SK-N-SH (cell line): ENCODE measurements around the gene MRPL55. TPM values are rescaled to one million over a fixed set of nuclear protein-coding genes. Genes with fewer than 3 reads are reported as not detected.

Experiments used
- CTCF ChIA-PET: fragments of 300-600, 350-600 bp; formaldehyde crosslinking; extraction: SDS; loops from one replicate; lab custom pipeline; 2021; lab: Yijun Ruan, JAX
- POLR2A ChIA-PET: fragments of 350-600 bp; sonication (Branson Sonifier 250); formaldehyde crosslinking; extraction: SDS; loops from one replicate; lab custom pipeline; 2020; ENCODE audit warnings: antibody characterized with exemption, inconsistent platforms; lab: Yijun Ruan, JAX
- DNase-seq: peaks from one replicate; pipeline ENCODE4 v3.0.0; 2012
- H2AFZ ChIP-seq: fragments of 200-600 bp; sonication (generic); 2 replicates; pipeline ENCODE4 v1.8.1; 2016; ENCODE audit warnings: antibody characterized with exemption, mild to moderate bottlenecking, low read depth
- H3F3A ChIP-seq: fragments of 200-600 bp; sonication (generic); replicated peaks from 2 replicates; pipeline ENCODE3; 2016; ENCODE audit warnings: antibody characterized with exemption, mild to moderate bottlenecking; ENCODE audit not compliant: insufficient read depth
- H3K27ac ChIP-seq, 2 experiments: fragments of 200-500 bp in 1 of 2; fragments of 200-600 bp in 1 of 2; sonication (Bioruptor generic) in 1 of 2; sonication (generic), shearing (Covaris generic) in 1 of 2; 2 replicates each; pipeline versions ENCODE4 v1.5.1 to v1.6.1; 2014 to 2016; ENCODE audit warnings: low read depth in 2 of 2, inconsistent platforms in 1 of 2, low read length in 1 of 2, mild to moderate bottlenecking in 1 of 2, mixed read lengths in 1 of 2
- H3K27me3 ChIP-seq: fragments of 200-600 bp; sonication (generic), shearing (Covaris generic); 2 replicates; pipeline ENCODE4 v1.6.1; 2016; ENCODE audit warnings: mixed run types; ENCODE audit not compliant: insufficient read depth
- H3K36me3 ChIP-seq, 2 experiments: fragments of 200-500 bp in 1 of 2; fragments of 200-600 bp in 1 of 2; sonication (Bioruptor generic) in 1 of 2; sonication (generic) in 1 of 2; replicated peaks in 1 of 2; 2 replicates each; pipeline versions ENCODE3 to v1.5.1; 2014 to 2016; ENCODE audit warnings: low read length in 1 of 2, mild to moderate bottlenecking in 1 of 2; ENCODE audit not compliant: insufficient read depth in 2 of 2, control insufficient read depth in 1 of 2
- H3K4me1 ChIP-seq, 2 experiments: fragments of 200-500 bp in 1 of 2; fragments of 200-600 bp in 1 of 2; sonication (Bioruptor generic) in 1 of 2; sonication (generic), shearing (Covaris generic) in 1 of 2; 2 replicates each; pipeline versions ENCODE4 v1.5.1 to v1.6.1; 2014 to 2016; ENCODE audit warnings: low read depth in 1 of 2, low read length in 1 of 2, mixed run types in 1 of 2; ENCODE audit not compliant: insufficient read depth in 2 of 2, control insufficient read depth in 1 of 2
- H3K4me2 ChIP-seq: fragments of 200-600 bp; sonication (generic), shearing (Covaris generic); 2 replicates; pipeline ENCODE4 v1.6.1; 2017; ENCODE audit warnings: mixed run types
- H3K4me3 ChIP-seq, 2 experiments: fragments of 200-500 bp in 1 of 2; fragments of 200-600 bp in 1 of 2; sonication (Bioruptor generic) in 1 of 2; sonication (generic), shearing (Covaris generic) in 1 of 2; 2 replicates each; pipeline versions ENCODE4 v1.5.1 to v1.8.1; 2014 to 2016; ENCODE audit warnings: low read depth in 2 of 2, inconsistent platforms in 1 of 2, low read length in 1 of 2, mild to moderate bottlenecking in 1 of 2, mixed read lengths in 1 of 2, moderate library complexity in 1 of 2
- H3K79me2 ChIP-seq: fragments of 200-600 bp; sonication (generic); 2 replicates; pipeline ENCODE4 v1.8.1; 2017; ENCODE audit warnings: mild to moderate bottlenecking; ENCODE audit not compliant: insufficient read depth
- H3K9ac ChIP-seq: fragments of 200-600 bp; sonication (generic); 2 replicates; pipeline ENCODE4 v1.6.1; 2017; ENCODE audit warnings: mixed run types
- H3K9me2 ChIP-seq: fragments of 200-600 bp; sonication (generic); 2 replicates; pipeline ENCODE4 v1.6.1; 2017; ENCODE audit warnings: mixed run types
- H3K9me3 ChIP-seq: fragments of 200-600 bp; sonication (generic); 2 replicates; pipeline ENCODE4 v1.6.1; 2017; ENCODE audit warnings: mixed run types, mild to moderate bottlenecking, moderate library complexity
- H4K20me1 ChIP-seq: fragments of 200-600 bp; sonication (generic); 2 replicates; pipeline ENCODE4 v1.6.1; 2017; ENCODE audit warnings: mild to moderate bottlenecking, mixed run types; ENCODE audit not compliant: insufficient read depth
- FOSL2 ChIP-seq: IDR thresholded peaks from 2 replicates; pipeline ENCODE4 v1.4.0; 2012; ENCODE audit warnings: low read depth, mild to moderate bottlenecking, moderate library complexity, borderline replicate concordance
- GABPA ChIP-seq: IDR thresholded peaks from 2 replicates; pipeline ENCODE4 v1.4.0; 2012; ENCODE audit warnings: low read depth, mild to moderate bottlenecking
- GATA2 ChIP-seq: sonication (generic); formaldehyde crosslinking; IDR thresholded peaks from 2 replicates; pipeline ENCODE4 v1.5.0; 2020; ENCODE audit warnings: mild to moderate bottlenecking, missing genetic modification reagents
- JUND ChIP-seq: IDR thresholded peaks from 2 replicates; pipeline ENCODE4 v1.4.0; 2012
- MEF2A ChIP-seq: IDR thresholded peaks from 2 replicates; pipeline ENCODE4 v1.4.0; 2012; ENCODE audit warnings: low read depth, borderline replicate concordance
- NFIC ChIP-seq: IDR thresholded peaks from 2 replicates; pipeline ENCODE4 v1.4.0; 2012; ENCODE audit warnings: borderline replicate concordance
- NRF1 ChIP-seq: IDR thresholded peaks from 2 replicates; pipeline ENCODE4 v1.6.1; 2012; ENCODE audit warnings: low read depth, mild to moderate bottlenecking, low read length
- POLR2AphosphoS5 ChIP-seq: IDR thresholded peaks from 2 replicates; pipeline ENCODE4 v1.6.1; 2012; ENCODE audit warnings: low read depth, low read length
- RAD21 ChIP-seq: IDR thresholded peaks from 2 replicates; pipeline ENCODE4 v1.6.1; 2012; ENCODE audit warnings: mild to moderate bottlenecking, low read length
- RCOR1 ChIP-seq: fragments of 150-350 bp; IDR thresholded peaks from 2 replicates; pipeline ENCODE4 v1.6.1; 2017; ENCODE audit warnings: antibody characterized with exemption, low read length
- RFX5 ChIP-seq: IDR thresholded peaks from 2 replicates; pipeline ENCODE4 v1.6.1; 2012; ENCODE audit warnings: mild to moderate bottlenecking, improper control_type of control experiment, low read length
- RXRA ChIP-seq: IDR thresholded peaks from 2 replicates; pipeline ENCODE4 v1.4.0; 2012; ENCODE audit warnings: low read depth, mild to moderate bottlenecking, borderline replicate concordance
- SIN3A ChIP-seq: IDR thresholded peaks from 2 replicates; pipeline ENCODE4 v1.6.1; 2012; ENCODE audit warnings: low read depth, mild to moderate bottlenecking, low read length, moderate library complexity, borderline replicate concordance
- SMC3 ChIP-seq: IDR thresholded peaks from 2 replicates; pipeline ENCODE4 v1.6.1; 2012; ENCODE audit warnings: low read depth, low read length, improper control_type of control experiment
- TAF1 ChIP-seq: IDR thresholded peaks from 2 replicates; pipeline ENCODE4 v1.6.1; 2012; ENCODE audit warnings: low read depth, mild to moderate bottlenecking, low read length, moderate library complexity, borderline replicate concordance
- TCF12 ChIP-seq: IDR thresholded peaks from 2 replicates; pipeline ENCODE4 v1.4.0; 2012
- TEAD4 ChIP-seq: IDR thresholded peaks from 2 replicates; pipeline ENCODE4 v1.4.0; 2012; ENCODE audit warnings: mild to moderate bottlenecking, borderline replicate concordance; ENCODE audit not compliant: insufficient read depth
- WGBS: methylation state at CpG from one replicate; pipeline ENCODE4 v1.1.6; 2017; ENCODE audit warnings: low lambda C conversion rate; 5-methylcytosine and 5-hydroxymethylcytosine counted together
- polyA plus RNA-seq, 3 experiments: library from polyadenylated mRNA; depleted of rRNA; stranded (reverse); fragments of >200 nt; gene quantifications; 2 replicates each; pipeline ENCODE4 v1.2.3, GENCODE V29; 2012
- TF ChIP-seq, protein P1 (sequence below): fragments of 150-350 bp; IDR thresholded peaks from 2 replicates; pipeline ENCODE4 v1.6.1; 2017; ENCODE audit warnings: antibody characterized with exemption, low read length, low read depth, borderline replicate concordance
- TF ChIP-seq, protein P2 (sequence below): fragments of 150-350 bp; IDR thresholded peaks from 2 replicates; pipeline ENCODE4 v1.6.1; 2016; ENCODE audit warnings: mild to moderate bottlenecking, low read depth, low read length
- TF ChIP-seq, protein P3 (sequence below): IDR thresholded peaks from 2 replicates; pipeline ENCODE4 v1.4.0; 2012; ENCODE audit warnings: low read depth, borderline replicate concordance
- TF ChIP-seq, protein P4 (sequence below): IDR thresholded peaks from 2 replicates; pipeline ENCODE4 v1.4.0; 2012; ENCODE audit warnings: low read depth, borderline replicate concordance
- TF ChIP-seq, protein P5 (sequence below): IDR thresholded peaks from 2 replicates; pipeline ENCODE4 v1.6.1; 2012; ENCODE audit warnings: mild to moderate bottlenecking, low read depth, low read length, moderate library complexity
- TF ChIP-seq, protein P6 (sequence below): IDR thresholded peaks from 2 replicates; pipeline ENCODE4 v1.4.0; 2012; ENCODE audit warnings: low read depth

MRPL55 gene
- polyA plus RNA-seq, 1 of the 3 experiments (the other 2 are of a cell fraction): 75.3 TPM

DNA sequence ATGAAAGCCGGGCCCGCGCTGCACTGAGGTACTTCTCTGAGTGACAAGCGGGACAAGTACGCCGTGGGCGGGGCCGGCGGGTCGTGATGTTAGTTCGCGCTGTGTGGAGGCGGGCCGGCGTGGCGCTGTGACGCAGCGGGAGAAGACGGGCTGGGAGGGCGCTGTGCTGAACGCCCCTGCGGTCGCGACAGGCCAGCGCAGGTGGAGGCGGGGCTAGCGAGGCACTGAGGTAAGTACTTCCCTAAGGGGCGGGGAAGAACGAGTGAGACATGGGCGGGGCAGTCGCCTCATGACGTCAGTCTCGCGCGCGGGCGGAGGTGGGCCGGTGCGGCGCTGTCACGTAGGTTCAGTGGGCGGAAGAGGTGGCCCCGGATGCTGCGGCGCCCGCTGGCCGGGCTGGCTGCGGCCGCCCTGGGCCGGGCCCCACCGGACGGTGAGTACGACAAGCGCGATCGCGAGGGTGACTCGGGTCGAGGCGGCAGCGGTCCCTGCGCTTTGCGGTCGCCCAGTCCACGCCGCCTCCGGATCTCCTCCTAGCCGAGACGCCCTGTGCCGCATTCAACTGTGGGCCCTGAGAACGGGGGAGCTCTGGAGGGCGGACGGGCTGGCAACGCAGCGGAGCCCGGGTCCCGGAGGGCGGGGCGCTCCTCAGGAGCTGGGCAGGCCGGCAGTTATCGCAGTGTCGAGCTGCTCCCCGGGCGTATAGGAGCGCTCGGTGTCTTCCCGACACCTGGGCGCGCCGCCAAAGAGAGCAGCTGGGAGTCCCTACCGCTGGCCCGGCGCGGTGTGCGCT is 31.0 kb upstream of the MRPL55 start, which contains the start of gene GUK1:
GUK1 (plus strand) TSS at position 349 of the 793 bp plus-strand sequence; CDS start at position 373, 24 bp downstream.
- H3K9me3 ChIP-seq: no peaks in the 10 kb centered on the region
- peaks cover 50% of the 10 kb centered on the region for H3K79me2 ChIP-seq
- 4% methylated on average over 13 of the region's 95 CpGs for WGBS
- H2AFZ ChIP-seq: peak within 1 kb of the TSS; percentile 87
- ChIA-PET POLR2A (interaction anchor here (0.5 to 1.0 kb wide), 5 partner anchors 12 to 324 kb away, joined by 3 to 6 read pairs (median 4); partner anchors contain the start of genes IBA57 and TRIM11), CTCF (interaction anchor here (1.9 to 4.5 kb wide), 2 partner anchors 9 to 26 kb away, joined by 10 to 22 read pairs; partner anchors contain the start of gene IBA57)
- peak; percentile 97 for DNase-seq
- peaks cover 44% of the 10 kb centered on the region for H4K20me1 ChIP-seq
- peak within 1 kb of the TSS; percentile 98 for H3K9ac ChIP-seq
- H3K4me3 ChIP-seq: peak within 1 kb of the TSS; percentile 87 to 99
- no peaks in the 10 kb centered on the region for H3K9me2 ChIP-seq
- H3K27me3 ChIP-seq: peaks cover 23% of the 10 kb centered on the region; the same call in 1 of the 2 replicates
- no peaks in the 10 kb centered on the region for H3F3A ChIP-seq
- peaks cover 23% of the 10 kb centered on the region in 2 experiments; a peak in 2 of 4 replicates for H3K4me1 ChIP-seq
- H3K4me2 ChIP-seq: peak within 1 kb of the TSS; percentile 100
- H3K36me3 ChIP-seq: peaks cover 1 to 4% of the 10 kb centered on the region in 2 experiments
- peak within 1 kb of the TSS; percentile 84 to 89 for H3K27ac ChIP-seq
- TF ChIP-seq POLR2AphosphoS5 (peak; percentile 64), TCF12 (no peak), TEAD4 (no peak), NFIC (no peak; the same call in 1 of the 2 replicates), GATA2 (CRISPR knock-in tag) (no peak), RXRA (no peak), GABPA (peak; percentile 70), SMC3 (no peak), MEF2A (no peak), SIN3A (peak; percentile 88; the same call in 1 of the 2 replicates), TAF1 (peak; percentile 29; the same call in 1 of the 2 replicates), JUND (no peak), RAD21 (no peak), RFX5 (peak; percentile 85), FOSL2 (no peak), NRF1 (peak; percentile 71), RCOR1 (0 out of 2 replicates have a peak, but pooled peaks have one; percentile 7)
- TF ChIP-seq, protein P1, sequence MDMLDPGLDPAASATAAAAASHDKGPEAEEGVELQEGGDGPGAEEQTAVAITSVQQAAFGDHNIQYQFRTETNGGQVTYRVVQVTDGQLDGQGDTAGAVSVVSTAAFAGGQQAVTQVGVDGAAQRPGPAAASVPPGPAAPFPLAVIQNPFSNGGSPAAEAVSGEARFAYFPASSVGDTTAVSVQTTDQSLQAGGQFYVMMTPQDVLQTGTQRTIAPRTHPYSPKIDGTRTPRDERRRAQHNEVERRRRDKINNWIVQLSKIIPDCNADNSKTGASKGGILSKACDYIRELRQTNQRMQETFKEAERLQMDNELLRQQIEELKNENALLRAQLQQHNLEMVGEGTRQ: no peak
- TF ChIP-seq, protein P2, sequence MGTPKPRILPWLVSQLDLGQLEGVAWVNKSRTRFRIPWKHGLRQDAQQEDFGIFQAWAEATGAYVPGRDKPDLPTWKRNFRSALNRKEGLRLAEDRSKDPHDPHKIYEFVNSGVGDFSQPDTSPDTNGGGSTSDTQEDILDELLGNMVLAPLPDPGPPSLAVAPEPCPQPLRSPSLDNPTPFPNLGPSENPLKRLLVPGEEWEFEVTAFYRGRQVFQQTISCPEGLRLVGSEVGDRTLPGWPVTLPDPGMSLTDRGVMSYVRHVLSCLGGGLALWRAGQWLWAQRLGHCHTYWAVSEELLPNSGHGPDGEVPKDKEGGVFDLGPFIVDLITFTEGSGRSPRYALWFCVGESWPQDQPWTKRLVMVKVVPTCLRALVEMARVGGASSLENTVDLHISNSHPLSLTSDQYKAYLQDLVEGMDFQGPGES: 0 out of 2 replicates have a peak, but pooled peaks have one; percentile 23
- TF ChIP-seq, protein P3, sequence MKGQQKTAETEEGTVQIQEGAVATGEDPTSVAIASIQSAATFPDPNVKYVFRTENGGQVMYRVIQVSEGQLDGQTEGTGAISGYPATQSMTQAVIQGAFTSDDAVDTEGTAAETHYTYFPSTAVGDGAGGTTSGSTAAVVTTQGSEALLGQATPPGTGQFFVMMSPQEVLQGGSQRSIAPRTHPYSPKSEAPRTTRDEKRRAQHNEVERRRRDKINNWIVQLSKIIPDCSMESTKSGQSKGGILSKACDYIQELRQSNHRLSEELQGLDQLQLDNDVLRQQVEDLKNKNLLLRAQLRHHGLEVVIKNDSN: no peak
- TF ChIP-seq, protein P4, sequence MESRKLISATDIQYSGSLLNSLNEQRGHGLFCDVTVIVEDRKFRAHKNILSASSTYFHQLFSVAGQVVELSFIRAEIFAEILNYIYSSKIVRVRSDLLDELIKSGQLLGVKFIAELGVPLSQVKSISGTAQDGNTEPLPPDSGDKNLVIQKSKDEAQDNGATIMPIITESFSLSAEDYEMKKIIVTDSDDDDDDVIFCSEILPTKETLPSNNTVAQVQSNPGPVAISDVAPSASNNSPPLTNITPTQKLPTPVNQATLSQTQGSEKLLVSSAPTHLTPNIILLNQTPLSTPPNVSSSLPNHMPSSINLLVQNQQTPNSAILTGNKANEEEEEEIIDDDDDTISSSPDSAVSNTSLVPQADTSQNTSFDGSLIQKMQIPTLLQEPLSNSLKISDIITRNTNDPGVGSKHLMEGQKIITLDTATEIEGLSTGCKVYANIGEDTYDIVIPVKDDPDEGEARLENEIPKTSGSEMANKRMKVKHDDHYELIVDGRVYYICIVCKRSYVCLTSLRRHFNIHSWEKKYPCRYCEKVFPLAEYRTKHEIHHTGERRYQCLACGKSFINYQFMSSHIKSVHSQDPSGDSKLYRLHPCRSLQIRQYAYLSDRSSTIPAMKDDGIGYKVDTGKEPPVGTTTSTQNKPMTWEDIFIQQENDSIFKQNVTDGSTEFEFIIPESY: no peak
- TF ChIP-seq, protein P5, sequence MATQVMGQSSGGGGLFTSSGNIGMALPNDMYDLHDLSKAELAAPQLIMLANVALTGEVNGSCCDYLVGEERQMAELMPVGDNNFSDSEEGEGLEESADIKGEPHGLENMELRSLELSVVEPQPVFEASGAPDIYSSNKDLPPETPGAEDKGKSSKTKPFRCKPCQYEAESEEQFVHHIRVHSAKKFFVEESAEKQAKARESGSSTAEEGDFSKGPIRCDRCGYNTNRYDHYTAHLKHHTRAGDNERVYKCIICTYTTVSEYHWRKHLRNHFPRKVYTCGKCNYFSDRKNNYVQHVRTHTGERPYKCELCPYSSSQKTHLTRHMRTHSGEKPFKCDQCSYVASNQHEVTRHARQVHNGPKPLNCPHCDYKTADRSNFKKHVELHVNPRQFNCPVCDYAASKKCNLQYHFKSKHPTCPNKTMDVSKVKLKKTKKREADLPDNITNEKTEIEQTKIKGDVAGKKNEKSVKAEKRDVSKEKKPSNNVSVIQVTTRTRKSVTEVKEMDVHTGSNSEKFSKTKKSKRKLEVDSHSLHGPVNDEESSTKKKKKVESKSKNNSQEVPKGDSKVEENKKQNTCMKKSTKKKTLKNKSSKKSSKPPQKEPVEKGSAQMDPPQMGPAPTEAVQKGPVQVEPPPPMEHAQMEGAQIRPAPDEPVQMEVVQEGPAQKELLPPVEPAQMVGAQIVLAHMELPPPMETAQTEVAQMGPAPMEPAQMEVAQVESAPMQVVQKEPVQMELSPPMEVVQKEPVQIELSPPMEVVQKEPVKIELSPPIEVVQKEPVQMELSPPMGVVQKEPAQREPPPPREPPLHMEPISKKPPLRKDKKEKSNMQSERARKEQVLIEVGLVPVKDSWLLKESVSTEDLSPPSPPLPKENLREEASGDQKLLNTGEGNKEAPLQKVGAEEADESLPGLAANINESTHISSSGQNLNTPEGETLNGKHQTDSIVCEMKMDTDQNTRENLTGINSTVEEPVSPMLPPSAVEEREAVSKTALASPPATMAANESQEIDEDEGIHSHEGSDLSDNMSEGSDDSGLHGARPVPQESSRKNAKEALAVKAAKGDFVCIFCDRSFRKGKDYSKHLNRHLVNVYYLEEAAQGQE: peak; percentile 56; the same call in 1 of the 2 replicates
- TF ChIP-seq, protein P6, sequence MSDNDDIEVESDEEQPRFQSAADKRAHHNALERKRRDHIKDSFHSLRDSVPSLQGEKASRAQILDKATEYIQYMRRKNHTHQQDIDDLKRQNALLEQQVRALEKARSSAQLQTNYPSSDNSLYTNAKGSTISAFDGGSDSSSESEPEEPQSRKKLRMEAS: peak; percentile 62
